ENCODE measurements around the gene ATOSB.
A peak's percentile ranks its signal among the peaks of the same experiment; 100 is the strongest.

ATOSB gene

DNA sequence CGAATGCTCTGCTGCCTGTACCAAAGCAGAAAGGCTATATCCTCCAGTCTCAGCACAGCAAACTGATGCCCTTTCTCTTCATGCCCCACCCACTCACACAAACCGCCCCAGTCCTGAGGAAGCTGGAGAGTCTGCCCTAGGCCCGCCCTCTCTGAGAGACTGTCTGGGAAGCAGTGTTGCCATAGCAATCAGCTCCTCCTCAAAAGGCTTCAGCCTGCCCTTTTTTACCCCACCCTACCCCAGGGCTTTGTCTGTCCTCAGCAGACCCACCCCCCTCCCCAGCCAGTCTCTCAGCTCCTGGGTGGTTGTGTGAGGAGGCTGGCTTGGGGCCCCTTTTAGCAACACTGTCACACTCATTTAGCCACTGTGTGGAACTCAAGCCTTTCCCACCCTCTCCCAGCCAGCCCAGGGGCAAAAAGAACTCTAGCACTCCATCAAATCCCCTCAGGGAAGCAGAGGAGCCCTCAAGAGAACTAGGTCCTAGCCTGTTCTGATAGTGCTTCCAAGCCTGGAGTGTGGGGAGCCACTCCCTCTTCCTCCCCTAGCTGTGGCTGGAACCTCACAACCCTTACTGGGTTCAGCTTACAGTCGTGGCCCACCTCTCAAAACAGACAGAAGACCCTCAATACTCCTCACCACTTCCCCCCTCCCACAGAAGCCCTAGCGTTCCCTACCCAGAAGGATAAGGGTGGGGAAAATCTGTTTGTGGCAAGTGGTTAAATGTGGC is 1.4 kb downstream of the ATOSB start:
- peak; percentile 61 for DNase-seq

DNA sequence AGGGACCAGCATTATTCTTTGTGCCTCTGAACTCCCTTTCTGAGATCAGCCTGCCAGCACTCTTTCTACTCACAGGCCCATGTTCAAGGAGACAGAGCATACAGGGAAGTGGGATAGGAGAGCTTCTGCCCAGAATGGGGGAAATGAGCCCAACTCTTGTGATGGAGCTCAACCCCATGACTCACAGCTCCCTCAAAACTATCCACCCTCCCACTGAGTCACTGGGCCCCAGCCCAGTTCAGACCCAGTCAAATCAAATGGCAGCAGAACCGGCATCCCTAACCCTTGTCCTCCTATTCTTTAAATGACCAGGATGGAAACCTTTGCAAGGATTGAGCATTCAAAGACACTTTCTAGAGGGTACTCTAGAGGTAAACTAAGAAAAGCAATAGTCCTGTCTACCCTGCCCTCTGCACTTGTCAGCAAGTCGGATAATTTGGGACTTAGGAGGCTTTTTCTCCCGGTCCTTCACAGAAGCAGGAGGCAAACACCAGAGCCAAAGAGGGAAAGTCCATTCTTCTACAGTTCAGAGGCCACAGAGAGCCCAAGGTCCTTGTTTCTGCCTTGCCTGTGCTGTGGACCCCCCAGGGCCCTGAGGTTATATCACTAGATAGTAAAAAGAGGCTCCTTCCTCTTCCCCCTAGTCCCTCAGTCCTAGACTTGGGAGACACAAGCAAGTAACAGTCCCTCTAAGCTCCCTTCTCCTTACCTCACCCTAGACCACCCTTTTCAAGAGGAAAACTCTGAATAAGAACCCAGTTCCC is 3.2 kb downstream of the ATOSB start:
- DNase-seq, result no peak

DNA sequence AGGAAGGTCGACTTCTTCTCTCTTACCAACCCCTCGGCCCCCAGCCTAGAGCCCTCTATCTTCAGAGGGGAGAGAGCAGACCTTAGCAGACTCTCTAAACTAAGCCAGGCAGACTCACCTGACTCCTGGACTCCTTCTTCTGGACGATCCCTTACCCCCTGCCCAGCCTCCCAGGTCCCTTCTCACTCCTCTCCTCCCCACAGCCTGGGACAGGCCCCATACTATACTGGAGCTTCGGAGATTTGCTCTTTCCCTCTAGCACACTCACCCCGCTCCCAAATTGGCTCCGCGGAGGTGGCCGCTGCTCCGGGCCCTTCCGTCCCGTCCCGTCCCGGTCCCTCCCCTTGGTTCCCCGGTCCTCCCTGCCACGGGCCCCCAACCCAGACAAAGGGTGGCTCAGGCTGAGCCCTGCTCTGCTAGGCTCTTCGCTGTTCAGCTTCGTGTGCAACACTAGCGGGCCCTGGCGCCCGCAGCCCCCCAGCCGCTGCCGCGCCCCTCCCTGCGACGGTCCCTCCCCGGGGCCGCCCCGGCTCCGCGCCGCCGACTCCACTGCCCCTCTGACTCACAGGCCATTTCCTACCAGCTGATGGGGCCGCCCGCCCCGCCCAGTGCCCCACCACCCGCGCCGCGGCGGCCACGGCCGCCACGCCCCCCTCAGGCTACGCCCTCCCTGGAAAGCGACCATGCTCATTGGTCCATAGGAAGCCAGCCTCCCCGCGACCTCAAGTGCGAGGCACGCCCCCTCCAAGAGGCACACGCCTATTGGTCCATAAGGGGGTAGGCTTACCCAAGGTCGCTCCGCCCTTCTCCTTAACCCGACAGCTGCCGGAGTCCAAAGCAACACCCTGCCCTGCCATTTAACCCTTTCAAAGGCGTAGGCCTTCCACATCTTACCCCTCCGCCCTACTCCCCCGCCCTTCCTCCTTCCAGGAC is 4.4 kb downstream of the ATOSB start:
- peak; percentile 93 for DNase-seq

- no peak for DNase-seq
Observed at GRCh38 chr9:35110327-35110761, 5.3 kb downstream of the ATOSB start.

GRCh38 chr9:35108946-35109575 is 6.6 kb downstream of the ATOSB start:
- DNase-seq, result no peak

- no peak for DNase-seq
Observed at GRCh38 chr9:35108461-35108860, 7.2 kb downstream of the ATOSB start.

GRCh38 chr9:35107297-35108290 is 8.1 kb downstream of the ATOSB start:
- no peak for DNase-seq

DNA sequence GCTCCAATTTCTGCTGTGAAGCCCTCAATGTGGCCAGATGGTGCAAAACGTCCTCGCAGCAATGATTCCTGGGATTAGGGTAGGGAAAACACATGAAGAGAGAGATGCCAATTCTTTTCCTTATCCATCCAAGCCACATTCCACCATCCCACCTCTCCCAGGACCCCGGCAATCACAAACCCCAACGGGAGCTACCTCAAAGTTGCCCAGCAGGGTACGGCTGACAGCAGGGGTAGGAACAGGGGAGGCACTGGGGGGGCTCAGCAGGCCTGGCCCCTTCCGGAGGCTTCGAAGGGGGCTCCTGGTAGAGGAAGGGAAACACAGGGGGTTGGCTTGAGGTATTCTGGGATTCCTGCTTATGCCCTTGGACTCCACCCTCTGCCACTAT is 9.3 kb downstream of the ATOSB start:
- DNase-seq, result no peak

- DNase-seq, result no peak
Observed at GRCh38 chr9:35105571-35106342, 9.9 kb downstream of the ATOSB start.

DNA sequence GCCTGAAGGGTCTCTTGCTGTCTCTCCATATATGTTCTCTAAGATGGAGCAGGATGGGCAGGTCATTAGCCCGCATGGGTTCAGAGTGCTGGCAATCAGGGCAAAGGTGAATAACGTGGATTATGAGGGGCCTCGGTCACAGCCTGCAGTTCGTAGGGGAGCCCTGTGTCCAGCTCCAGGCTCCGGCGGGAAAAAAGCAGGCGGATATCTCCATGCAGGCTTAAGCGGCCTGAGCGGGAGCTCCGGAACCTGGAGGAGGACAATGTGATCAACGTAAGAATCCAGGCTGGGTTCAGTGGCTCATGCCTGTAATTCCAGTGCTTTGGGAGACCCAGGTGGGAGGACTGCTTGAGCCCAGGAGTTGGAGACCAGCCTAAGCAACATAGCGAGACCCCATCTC is 10.5 kb downstream of the ATOSB start:
- no peak for DNase-seq

GRCh38 chr9:35104586-35104985 is 11.1 kb downstream of the ATOSB start:
- DNase-seq, result no peak

- no peak for DNase-seq
Observed at GRCh38 chr9:35103660-35104191, 11.9 kb downstream of the ATOSB start.

- peak; percentile 86 for DNase-seq
Observed at GRCh38 chr9:35102769-35103659, 12.6 kb downstream of the ATOSB start, which contains the start of gene STOML2. STOML2 (minus strand) TSS chr9:35103131; CDS start chr9:35103094, 37 bp downstream.

DNA sequence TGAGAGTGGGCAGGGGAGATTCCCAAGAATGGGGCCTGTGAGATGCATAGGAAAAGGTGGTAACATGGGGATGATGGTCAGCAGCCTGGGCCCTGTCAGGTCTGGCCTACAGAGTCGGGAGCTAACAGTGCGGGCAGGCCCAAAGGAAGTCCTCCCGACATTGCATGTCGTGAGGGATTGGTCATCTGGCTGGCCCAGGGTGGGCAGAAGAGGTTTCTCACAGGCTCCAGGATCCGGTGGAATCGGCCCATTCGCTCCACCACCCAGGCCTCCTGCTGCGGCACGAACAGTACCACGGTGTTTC is 13.2 kb downstream of the ATOSB start:
- DNase-seq, result no peak

GRCh38 chr9:35097573-35097972 is 18.1 kb downstream of the ATOSB start:
- DNase-seq, result no peak

GRCh38 chr9:35096035-35096849 is 19.4 kb downstream of the ATOSB start, which contains the start of gene PIGO:
PIGO (minus strand) TSS chr9:35096591; CDS start chr9:35095565, 1,026 bp downstream.
- peak; percentile 84 for DNase-seq

DNA sequence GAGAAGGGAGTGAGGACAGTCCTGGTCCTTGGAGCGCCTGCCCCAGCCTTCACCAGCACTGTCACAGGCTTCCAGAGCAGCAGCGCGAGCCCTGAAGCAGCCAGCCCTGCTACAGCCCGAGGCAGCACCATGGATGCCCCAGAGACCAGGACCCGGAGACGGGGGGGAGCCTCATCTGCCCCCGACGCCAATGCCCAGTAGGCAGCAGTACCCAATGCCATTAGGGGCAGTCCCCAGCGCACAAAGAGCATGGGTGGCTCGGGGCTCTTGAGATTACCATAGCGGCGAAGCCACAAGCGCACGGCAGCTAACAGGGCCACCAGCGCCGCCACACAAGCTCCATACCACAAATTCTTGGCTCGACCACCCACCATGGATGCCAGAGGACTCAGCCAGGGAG is 24.1 kb downstream of the ATOSB start:
- DNase-seq, result no peak

DNA sequence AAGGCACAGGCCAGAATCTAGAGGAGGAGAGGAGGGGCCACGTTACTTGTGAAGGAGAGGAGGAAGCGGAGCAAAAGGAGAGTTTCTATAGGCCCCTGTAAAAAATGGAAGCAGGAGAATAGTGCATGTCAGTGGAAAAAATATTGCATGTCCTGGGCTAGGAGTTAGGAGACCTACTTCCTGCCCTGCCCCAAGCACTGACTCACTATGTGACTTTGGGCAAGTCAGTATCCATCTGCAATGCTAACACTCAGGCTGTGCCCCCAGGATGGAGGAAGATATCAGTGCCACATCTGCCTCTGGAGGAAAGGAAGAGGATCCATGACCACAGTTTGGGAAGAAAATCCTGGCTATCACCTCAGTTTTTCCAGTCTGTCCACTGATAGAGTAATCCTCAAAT is 26.2 kb downstream of the ATOSB start:
- DNase-seq, result no peak
